GM21737 (cell line): ENCODE results near the gene NFIA.

Experiments
- ATAC-seq: cut with Tn5 transposase; IDR thresholded peaks from one replicate; pipeline ENCODE4 v1.9.1; 2021; ENCODE audit warnings: mild to moderate bottlenecking, moderate library complexity; ENCODE audit not compliant: unreplicated experiment

NFIA gene

DNA sequence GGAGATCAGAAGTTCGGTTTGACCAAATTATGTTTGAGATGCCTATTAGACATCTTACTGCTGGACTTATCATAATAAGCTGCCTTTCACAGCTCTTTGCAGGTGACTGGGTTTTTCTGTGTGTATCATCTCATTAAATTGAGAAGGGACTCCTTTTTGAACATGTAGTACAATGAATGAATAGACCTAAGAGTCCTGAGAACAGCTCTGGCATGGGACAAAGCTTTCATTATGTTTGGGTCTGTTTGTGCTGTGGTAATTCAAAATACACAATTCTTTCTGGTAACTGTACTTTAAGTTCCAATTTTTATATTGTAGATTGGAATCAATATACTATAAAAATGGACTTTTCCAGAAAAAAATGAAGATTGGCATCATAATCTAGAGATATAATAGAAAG is 330.2 kb downstream of the NFIA start:
- no peak for ATAC-seq

DNA sequence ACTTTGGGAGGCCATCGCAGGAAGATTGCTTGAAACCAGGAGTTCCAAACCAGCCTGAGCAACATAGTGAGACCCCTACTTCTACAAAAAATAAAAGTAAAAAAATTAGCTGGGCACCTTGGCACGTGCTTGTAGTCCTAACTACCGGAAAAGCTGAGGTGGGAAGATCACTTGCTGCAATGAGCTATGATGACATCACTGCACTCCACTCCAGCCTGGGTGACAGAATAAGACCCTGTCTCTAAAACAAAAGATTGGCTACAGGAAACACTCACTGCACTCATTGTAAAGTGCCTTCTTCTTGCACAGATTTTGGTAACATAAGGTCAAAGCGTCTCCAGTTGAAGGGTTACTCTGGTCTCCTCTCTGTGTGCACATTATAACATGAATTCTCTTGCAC is 336.8 kb downstream of the NFIA start:
- ATAC-seq = no peak

DNA sequence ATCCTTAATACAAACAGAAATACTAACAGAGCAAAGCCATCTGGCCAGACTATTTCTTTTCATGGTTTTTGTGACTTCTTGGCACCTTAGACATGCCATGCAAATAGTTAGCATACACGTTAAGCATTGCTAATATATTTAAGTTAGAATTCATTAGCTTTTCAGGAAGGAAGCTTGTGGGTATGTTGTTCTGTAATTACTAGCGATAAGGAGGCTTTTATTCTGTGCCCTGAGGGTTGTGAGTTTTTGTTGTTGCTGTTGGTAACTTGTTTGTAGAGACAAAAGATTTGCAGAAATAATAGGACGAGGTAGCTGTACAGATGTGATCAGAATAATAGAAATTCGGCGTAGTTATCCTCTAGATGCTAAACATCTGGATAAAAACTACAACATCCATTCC is 337.3 kb downstream of the NFIA start:
- ATAC-seq = no peak

DNA sequence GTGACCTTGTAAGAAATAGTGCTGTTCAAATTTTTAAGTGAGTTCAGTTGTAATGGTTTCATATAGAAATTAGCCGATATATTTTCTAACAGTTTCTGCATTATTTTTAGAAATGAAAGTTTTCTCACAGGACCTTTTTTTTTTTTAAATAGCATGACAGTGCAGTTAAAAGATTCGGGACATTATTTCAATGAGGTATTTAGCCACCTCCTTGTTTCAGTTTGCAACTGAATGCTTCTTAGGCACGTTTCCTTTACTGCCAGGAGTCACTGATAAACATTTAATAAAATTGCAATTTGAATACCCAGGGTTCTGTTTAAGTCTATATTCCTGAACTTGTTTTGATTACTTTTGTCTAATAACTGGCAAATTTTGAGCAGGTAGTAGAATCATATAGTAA is 337.9 kb downstream of the NFIA start:
- no peak for ATAC-seq

DNA sequence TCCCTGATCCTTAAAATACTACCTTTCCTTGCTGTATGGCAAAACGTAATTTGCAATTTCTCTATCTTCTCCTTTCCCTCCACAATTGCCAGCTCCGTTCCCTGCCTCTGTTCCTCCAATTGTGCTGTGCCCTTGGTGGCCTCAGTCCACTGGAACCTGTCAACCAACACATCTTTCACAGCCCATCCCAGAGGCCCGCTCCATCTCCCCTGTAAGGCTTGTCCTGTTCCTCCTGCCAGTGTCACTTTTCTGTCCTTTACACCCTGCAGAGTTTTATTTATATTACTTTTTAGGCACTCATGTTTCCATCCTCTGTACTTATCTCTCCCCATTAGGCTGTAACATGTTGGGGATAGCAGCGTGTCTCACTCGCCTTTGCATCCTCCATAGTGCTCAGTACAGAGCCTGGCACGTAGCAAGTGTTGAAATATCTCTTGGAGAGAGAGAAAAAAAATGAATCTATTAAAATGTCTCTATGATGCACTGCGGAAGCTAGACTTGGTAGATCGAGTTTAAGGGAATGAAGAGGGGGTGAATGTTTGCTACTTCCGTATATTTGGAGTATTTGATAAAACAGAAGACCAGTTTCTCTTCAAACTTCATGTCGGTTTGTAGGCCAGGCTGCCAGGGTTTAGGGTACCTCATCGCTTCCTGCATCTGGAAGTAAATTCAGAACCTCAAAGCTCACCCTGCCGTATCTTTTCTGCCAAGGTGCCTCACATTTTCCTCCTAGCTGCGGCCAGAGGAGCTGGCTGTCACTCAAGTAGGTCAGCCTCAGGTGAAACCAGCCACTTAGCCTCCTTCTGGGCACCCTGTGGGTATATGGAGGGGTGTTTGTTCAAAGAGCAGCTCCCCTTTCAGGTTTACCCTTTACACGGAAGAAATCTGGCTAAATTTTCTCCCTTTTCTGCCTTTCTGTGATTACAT is 338.8 kb downstream of the NFIA start:
- no peak for ATAC-seq

DNA sequence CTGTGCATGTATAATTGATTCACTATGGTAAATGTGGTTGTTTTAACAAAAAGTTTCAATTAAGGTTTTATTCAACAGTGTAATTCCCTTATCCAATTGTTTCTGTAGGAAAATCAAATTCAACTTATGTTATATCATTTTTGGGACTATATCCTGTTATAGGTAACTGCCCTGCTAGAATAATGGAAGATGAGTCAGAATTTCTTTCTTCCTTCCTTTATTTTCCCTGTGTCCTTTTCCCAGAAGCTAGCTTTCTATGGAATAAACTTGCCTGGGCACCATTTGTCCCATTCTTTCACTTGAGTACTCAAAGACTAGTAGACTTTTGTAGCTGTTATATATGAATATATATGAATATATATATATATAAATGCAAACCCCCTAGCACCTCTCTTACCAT is 341.3 kb downstream of the NFIA start:
- ATAC-seq = no peak

DNA sequence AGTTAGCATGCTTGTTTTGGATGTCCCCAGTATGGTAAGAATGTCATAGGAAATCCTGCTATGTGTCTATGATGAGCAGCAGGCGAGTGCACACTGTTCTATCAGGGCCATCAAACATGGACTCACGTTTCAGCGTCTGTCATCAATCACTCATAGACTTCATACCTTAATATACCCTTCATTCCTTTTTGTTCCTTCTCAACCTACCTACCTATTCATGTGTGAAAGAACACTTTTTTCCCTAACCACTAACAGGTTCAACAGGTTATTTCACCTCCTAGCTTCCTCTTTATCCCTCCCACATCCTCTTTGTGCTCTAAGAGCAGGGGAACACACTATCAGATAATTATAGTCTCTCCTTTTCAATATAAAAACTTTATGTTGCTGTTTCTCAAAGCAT is 342.0 kb downstream of the NFIA start:
- no peak for ATAC-seq

DNA sequence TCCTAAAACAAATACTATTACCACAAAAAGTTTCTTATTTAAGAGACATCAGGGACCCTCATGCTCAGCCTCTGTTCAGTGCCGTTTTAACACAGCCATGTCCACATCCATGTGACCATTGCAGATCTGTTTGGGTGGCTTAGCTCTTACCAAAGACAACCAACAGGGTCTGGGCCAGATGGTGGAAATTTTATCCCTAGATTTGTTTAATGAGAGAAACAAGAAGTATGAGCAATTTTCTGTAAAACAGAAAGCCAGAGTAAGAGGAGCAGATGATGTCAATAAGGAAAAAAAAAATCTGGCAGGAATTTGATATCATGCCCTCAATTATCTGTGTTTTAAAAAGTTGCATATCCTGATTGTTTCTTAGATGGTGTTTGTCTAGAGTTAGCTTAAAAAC is 342.7 kb downstream of the NFIA start:
- ATAC-seq = no peak

DNA sequence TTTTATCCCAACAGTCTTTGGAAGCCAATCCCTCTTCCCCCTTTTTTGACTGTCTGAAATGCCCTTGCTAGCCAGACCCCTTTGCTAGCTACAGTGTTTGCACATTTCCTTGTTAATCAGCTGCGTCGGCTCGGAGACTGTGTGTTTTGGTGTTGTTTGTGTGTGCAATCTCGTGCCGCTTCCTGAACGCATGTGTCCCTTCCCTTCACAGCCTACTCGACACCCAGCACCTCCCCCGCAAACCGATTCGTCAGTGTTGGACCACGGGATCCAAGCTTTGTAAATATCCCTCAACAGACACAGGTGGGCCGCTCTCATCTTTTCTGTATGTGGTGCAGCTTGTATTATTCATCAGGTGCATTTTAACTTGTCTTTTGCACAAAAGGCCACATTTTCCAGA is 343.9 kb downstream of the NFIA start:
- no peak for ATAC-seq

DNA sequence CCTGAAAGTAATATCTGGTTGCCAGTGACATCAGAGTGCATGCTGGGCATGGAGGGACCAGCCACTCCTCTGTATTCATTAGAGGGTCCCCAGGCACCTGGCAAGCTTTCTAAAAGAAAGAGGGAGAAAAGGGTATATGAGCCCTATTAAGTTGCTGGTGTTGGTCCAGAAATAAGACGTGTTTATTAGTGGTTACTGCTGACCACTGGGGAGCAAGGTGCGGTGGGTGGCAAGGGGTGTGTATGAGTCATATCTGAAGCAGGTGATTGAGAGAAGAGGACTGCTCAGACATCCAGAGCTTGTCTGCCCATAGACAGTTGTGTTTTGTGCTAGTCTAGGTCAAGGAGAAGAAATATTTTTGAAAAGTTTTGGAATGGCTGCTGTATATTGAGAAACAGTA is 344.5 kb downstream of the NFIA start:
- ATAC-seq = no peak

DNA sequence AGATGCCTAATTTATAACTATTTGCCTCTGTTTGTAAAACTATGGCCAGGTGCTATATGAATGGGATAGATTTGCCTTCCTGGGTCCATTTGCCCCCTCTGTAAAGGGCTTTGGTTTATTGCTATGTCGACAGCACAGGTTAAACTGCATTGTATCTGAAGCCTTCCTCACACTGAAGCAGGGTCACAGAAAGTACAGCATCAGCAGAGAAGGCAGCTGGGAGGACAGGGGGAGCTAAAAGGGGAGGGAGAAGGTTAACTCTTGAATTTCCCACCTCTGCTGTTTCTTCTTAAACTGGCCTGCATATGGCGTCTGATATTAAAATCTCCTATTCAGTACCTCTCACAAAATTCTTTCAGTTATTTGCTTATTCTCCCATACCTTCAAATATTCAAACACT is 345.1 kb downstream of the NFIA start:
- no peak for ATAC-seq

DNA sequence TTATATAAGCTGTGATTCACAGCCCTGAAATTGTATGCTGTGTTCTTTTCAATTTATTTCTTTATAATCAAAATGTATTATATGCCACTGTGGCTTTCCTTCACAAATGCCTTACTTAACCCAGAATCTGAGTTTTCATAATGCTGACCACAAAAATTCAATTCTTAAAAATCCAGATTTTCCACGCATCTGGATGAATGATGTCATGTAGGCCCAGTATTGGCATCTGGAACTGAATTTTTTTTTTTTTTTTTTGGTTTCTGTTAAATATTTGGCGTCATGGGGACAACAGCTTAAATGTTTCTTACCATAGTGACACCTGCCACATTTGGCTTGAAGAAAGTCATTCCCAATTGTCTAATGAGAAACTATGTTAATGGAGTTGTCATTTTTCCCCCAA is 345.8 kb downstream of the NFIA start:
- ATAC-seq = no peak

DNA sequence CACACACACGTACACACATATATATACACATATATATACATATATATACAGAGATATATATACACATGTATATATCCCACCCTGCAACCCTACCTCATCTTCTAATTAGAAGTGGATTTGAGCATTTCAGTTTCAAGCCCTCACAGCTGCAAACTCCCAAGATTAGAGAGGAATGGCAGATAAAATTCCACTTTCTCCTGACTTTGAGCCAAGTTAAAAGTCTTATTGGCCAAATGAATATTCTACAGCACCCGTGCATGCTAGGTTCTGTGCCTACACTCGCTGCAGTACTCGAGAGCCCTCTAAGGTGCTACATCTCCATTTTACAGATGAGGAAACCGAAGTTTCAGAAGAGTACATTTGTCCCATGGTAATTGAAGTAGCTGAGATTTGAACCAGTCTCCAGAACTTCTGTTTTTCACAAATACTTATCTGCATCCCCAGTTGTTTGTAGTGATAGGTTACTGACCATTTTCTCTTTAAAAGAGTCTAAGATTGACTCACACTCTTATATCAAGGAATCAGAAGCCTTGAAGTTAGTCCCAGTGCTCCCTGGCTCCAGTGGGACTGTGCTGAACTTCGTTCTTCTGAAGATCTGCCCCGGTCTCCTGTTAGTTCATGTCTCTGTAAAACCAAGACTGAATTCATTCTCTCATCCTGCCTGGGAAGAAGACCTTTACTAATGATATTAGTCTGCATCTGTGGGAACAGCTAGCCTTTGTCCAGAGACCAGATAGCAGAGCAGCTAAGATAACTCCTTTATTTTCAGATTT is 350.4 kb downstream of the NFIA start:
- no peak for ATAC-seq

DNA sequence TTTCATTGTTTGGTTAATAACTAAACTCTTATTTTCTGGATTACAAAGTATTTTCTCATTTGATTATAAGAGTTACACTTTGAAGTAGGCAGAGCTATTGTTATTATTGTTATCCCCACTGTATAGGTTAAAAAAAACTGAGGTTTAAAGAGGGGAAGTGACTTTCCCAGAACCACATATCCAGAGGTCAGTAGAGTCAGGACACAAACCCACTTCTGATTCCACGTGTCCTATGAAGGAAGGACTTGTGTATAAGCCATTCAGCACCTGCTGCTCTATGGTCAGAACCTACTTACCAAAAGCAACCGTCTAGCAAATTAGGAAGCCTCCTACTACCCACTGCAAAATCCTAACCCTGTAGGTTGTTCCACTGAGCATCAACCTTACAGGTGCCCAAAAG is 351.3 kb downstream of the NFIA start:
- ATAC-seq = no peak

DNA sequence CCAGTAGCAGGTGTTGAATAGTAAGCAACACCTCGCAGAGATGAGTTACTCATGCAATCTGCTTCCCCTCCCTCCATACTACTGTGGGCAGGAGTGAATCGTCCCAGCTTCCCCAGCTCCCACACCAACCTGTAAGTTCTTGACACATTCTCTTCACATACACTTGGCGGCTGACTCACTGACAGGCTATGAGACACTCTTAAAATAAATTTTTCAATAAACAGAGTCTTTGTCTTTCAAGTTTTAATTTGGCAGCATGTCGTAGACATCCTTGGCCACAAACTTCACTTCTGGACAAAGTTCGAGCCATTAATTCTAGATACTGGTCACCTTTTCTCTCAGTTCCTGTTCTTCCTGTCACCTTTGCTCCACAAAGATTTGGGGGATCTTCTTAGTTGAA is 351.9 kb downstream of the NFIA start:
- ATAC-seq = no peak

DNA sequence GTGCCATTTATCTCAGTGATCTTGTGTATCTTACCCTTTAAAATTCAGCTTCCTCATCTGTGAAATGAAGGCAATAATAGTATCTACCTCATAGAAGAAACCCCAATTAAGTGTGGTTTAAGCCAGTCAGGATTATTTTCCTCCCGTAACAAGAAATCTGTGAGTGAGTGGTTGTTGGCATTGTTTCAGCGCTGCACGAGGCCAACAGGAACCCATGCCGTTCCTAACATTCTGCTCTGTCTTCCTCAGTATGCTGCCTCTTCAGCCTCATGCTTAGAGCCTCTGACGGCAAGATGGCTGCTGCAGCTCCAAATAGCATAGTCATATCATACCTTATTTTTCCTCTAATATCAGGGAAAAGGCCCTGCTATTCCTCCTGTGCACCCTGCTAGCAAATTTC is 352.9 kb downstream of the NFIA start:
- no peak for ATAC-seq

DNA sequence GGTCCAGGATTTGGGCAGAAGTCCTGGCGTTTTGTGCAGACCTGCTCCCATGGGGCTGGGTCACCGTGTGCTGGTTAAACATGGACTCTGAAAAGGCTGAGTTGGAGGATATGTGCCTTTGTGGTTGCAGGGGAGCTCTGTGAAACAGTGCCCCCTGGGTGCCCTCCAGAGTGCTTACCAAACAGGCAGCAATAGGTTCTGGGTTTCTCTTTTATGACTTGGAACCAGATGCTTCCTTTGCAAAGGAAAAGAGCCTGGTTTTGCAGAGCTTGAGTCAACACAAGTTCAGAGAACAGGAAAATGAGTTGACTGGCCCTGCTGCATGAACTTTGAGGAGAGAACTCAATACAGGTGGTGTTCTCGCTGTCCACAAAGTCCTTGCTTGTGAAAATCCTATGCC is 353.7 kb downstream of the NFIA start:
- ATAC-seq = no peak

DNA sequence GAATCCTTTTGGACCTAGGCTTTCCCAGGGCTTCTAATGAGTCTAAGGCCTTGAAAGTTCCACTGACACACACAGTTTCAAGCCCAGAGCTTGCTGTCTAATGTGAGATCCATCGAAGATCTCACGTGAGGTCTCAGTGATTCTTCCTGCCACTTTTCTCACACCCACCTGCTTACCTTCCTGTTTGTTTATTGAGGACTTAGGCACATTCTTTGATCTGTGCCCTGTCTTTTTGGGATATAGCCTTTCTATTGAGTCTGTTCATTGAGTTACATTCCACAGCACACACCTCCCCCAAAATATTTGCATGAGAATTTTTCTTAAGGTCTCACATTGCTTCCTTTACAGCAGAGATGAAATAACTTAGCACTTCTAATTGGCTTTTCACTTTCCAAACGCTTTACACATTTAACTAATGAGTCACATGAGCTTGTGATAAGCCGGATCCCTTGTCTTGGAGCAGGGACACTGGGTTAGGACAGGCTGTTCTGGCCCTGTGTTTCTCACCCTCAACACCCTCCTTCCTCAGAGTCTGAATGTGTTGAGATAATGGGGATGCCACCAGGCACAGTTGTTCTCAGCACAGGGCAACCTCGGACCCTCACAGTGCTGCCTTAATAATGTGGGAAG is 354.2 kb downstream of the NFIA start:
- ATAC-seq = no peak

DNA sequence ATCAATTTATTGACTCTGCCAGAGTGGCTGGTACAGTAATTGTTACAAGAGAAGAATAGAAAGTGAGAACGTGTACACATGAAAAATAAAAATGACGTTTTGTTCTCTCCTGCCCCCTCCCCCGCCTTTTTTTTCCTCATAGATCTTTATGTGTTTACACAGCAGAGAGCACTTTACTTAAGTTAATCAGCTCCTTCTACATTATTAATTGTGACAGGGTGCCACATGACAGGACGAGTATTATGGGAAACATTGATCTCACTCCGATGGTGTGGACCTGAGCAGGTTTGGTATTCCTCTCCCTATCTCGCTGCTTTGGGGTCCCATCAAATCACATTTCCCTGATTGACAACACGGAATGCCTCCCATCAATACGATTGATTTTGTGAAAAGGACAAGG is 356.9 kb downstream of the NFIA start:
- no peak for ATAC-seq

DNA sequence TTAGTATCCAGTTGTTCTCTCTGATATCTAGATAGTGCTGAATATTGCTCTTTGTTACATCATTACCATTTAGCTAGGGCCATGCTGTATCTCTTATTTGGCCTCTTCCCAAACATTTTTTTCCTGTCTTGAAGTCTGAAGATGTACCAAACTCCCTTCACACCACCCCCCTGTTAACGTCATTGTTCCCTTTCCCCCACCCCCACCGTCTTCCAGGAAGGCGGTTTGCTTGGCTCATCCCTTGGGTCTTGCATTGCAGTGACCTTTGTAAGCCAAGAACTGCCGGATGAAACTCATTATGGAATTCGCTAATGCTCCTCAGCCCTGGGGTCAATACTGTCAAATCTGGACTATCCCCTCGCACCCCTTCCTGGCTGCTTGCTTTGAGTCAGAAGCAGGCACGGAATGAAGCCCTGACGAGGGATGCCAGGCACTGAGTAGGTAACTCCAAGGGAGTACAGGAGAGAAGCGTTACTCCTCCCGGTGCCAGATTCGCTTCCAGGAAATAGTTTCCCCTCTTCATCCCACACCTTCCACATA is 359.4 kb downstream of the NFIA start:
- no peak for ATAC-seq

DNA sequence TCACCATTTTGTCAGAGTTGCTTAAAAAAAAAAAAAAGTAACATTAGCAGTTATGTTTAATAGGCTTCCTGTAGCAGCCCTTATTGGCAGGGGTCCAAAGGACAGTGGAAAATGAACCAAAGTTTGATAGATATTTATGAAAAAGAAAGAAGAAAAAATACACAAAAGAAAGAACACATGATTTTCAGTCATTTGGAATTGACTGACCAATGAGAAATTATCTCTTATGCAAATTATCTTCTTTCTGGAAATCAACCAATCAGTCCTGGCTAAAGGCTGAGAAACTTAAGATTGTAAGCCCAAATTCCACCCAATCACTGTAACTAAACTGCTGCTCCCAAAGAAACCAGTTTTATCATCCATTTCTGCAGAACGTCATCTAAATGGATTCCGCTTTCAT is 360.2 kb downstream of the NFIA start:
- ATAC-seq = no peak

DNA sequence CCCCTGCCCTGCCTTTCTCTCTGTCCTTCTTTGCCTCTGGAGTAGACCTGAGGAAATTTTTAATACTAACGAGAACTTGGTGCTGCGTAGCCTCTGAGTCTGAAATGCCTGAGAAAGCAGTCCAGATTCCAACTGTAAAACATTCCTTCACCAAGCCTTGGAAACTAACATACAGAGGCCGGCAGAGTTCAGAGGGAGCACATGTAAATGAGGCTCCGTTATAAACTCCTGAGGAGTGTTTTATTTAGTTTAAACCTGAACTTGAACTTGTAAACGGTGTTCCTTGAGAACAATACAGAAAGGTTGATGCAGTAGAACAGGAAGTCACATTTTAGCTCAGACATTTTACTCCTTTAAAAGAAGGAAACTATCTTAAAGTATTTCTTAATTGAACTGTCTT is 361.9 kb downstream of the NFIA start:
- ATAC-seq = no peak
